HepG2 (cell line): ENCODE measurements around the gene TANGO6. TPM values are rescaled to one million over a fixed set of nuclear protein-coding genes. Genes with fewer than 3 reads are reported as not detected.
A peak's percentile ranks its signal among the peaks of the same experiment; 100 is the strongest.

Experiments
- ATAC-seq: fragments of 200-7000 bp; cut with Tn5 transposase; 3 replicates; pipeline ENCODE4 v1.9.1; 2020; ENCODE audit warnings: mild to moderate bottlenecking, moderate library complexity
- BruUV-seq: library from RNA; stranded (reverse); fragments of 400-500 nt; replicated peaks from 2 replicates; lab custom pipeline; 2021; lab: Mats Ljungman, UMichigan
- CTCF ChIA-PET: fragments of 300-600 bp; formaldehyde crosslinking; extraction: SDS; loops from one replicate; lab custom pipeline; 2021; ENCODE audit warnings: low total read pairs, inconsistent platforms, low intra/inter-chr PET ratio; lab: Yijun Ruan, JAX
- POLR2A ChIA-PET: fragments of 350-600 bp; sonication (Branson Sonifier 250); formaldehyde crosslinking; loops from one replicate; lab custom pipeline; 2020; ENCODE audit warnings: antibody characterized with exemption, inconsistent platforms; lab: Yijun Ruan, JAX
- DNase-seq: peaks from one replicate; pipeline ENCODE4 v3.0.0-alpha.2; 2015; ENCODE audit warnings: low spot score
- FAIRE-seq: peaks from 3 replicates; lab custom pipeline; 2011; peaks lifted over from hg19 to GRCh38; lab: Jason Lieb, UNC
- H2AFZ ChIP-seq: one replicate; pipeline ENCODE4 v1.6.1; 2011; ENCODE audit warnings: low read length, inconsistent platforms
- H3K27ac ChIP-seq: fragments of 300-600 bp; 3 replicates; pipeline ENCODE4 v1.8.0; 2011; ENCODE audit warnings: mixed run types, mild to moderate bottlenecking, mixed read lengths, low read length, inconsistent platforms; ENCODE audit not compliant: insufficient read depth; ENCODE audit errors: extremely low read length
- H3K27me3 ChIP-seq, 2 experiments: fragments of 200-600 bp in 1 of 2; 2 replicates in 1 of 2; 3 replicates in 1 of 2; pipeline versions ENCODE4 v1.6.0 to v1.8.0; 2011; ENCODE audit warnings: low read length in 2 of 2, mild to moderate bottlenecking in 2 of 2, moderate library complexity in 2 of 2, inconsistent platforms in 1 of 2; ENCODE audit not compliant: insufficient read depth in 2 of 2, control insufficient read depth in 1 of 2
- H3K36me3 ChIP-seq, 2 experiments: fragments of 200-600 bp in 1 of 2; replicated peaks in 1 of 2; 2 replicates in 1 of 2; 3 replicates in 1 of 2; pipeline versions ENCODE4 v1.5.1 to v1.8.0; 2011; ENCODE audit warnings: low read length in 2 of 2, inconsistent platforms in 1 of 2; ENCODE audit not compliant: insufficient read depth in 2 of 2, control insufficient read depth in 1 of 2
- H3K4me1 ChIP-seq: 2 replicates; pipeline ENCODE4 v1.5.1; 2012; ENCODE audit warnings: low read length, inconsistent platforms; ENCODE audit not compliant: insufficient read depth
- H3K4me2 ChIP-seq: 2 replicates; pipeline ENCODE4 v1.6.0; 2011; ENCODE audit warnings: low read depth, low read length, inconsistent platforms
- H3K4me3 ChIP-seq, 3 experiments: fragments of 200-600 bp in 1 of 3; sonication (generic), shearing (Covaris generic) in 1 of 3; replicated peaks in 1 of 3; 2 replicates each; pipeline ENCODE4 v1.5.1; 2011 to 2016; ENCODE audit warnings: low read length in 3 of 3, inconsistent platforms in 2 of 3, low read depth in 2 of 3, mild to moderate bottlenecking in 2 of 3, control low read depth in 1 of 3, mixed read lengths in 1 of 3; ENCODE audit not compliant: insufficient read depth in 1 of 3
- H3K79me2 ChIP-seq: one replicate; pipeline ENCODE4 v1.6.1; 2011; ENCODE audit warnings: low read length, inconsistent platforms; ENCODE audit not compliant: insufficient read depth
- H3K9ac ChIP-seq: 2 replicates; pipeline ENCODE4 v1.6.0; 2011; ENCODE audit warnings: mild to moderate bottlenecking, low read depth, low read length, inconsistent platforms; ENCODE audit not compliant: insufficient read depth
- H3K9me3 ChIP-seq: 2 replicates; pipeline ENCODE4 v1.5.1; 2012; ENCODE audit warnings: mild to moderate bottlenecking, low read length
- H4K20me1 ChIP-seq: 2 replicates; pipeline ENCODE4 v1.6.0; 2011; ENCODE audit warnings: inconsistent platforms, mild to moderate bottlenecking, low read length, moderate library complexity; ENCODE audit not compliant: insufficient read depth
- HNRNPH1 ChIP-seq: fragments of 200-400 bp; formaldehyde crosslinking; optimal IDR thresholded peaks from 2 replicates; pipeline ENCODE3; 2017; ENCODE audit warnings: mild to moderate bottlenecking, low read depth, low read length
- HNRNPK ChIP-seq: fragments of 200-400 bp; formaldehyde crosslinking; IDR thresholded peaks from 2 replicates; pipeline ENCODE4 v1.6.1; 2018; ENCODE audit warnings: low read length, low read depth, moderate library complexity, mild to moderate bottlenecking; ENCODE audit not compliant: poor library complexity, severe bottlenecking
- TCF12 ChIP-seq, 2 experiments: fragments of 450-650 bp in 1 of 2; sonication (generic) in 1 of 2; formaldehyde crosslinking in 1 of 2; IDR thresholded peaks; 2 replicates each; pipeline versions ENCODE4 v1.6.1 to v1.8.0; 2017 to 2022; ENCODE audit warnings: antibody characterized with exemption in 1 of 2, mild to moderate bottlenecking in 1 of 2, missing genetic modification reagents in 1 of 2, moderate library complexity in 1 of 2
- WGBS: methylation state at CpG from one replicate; pipeline ENCODE4 v1.1.6; 2017; ENCODE audit warnings: low lambda C conversion rate; 5-methylcytosine and 5-hydroxymethylcytosine counted together
- in situ Hi-C: cut with HindIII; loops from 2 replicates; pipeline ENCODE4 v1.10.0; 2017; ENCODE audit warnings: low pct_unique_long_range_greater_than_20kb; ENCODE audit not compliant: extremely low pct_ligation_motif_present
- intact Hi-C: fragments of 100-400 bp; cut with micrococcal nuclease; formaldehyde crosslinking; loops from one replicate; pipeline ENCODE4 v1.10.0; 2022; ENCODE audit not compliant: unreplicated experiment
- polyA plus RNA-seq, 8 experiments: library from polyadenylated mRNA; depleted of rRNA in 3 of 8; stranded (reverse) in 7 of 8; unstranded in 1 of 8; fragments of >200 nt; fragmentation: Illumina TruSeq in 4 of 8; extraction: Trizol in 4 of 8; gene quantifications; 2 replicates each; pipeline versions ENCODE4 v1.2.1 to v1.2.3, GENCODE V29; 2011 to 2016; ENCODE audit warnings: low read depth in 4 of 8, missing spikeins in 1 of 8, mixed read lengths in 1 of 8; ENCODE audit not compliant: insufficient read depth in 1 of 8
- total RNA-seq, 5 experiments: library from RNA; depleted of rRNA; stranded (reverse); fragments of >200 nt; fragmentation: Illumina TruSeq; extraction: Trizol; gene quantifications; 2 replicates each; pipeline ENCODE4 v1.2.3, GENCODE V29; 2016; ENCODE audit warnings: low read depth in 1 of 5

Gene TANGO6
- total and polyA plus RNA-seq, 2 of the 13 experiments (the other 11 are each of a cell fraction or from before 2014, with no cell fraction given), result 7.2 to 13.3 TPM

DNA sequence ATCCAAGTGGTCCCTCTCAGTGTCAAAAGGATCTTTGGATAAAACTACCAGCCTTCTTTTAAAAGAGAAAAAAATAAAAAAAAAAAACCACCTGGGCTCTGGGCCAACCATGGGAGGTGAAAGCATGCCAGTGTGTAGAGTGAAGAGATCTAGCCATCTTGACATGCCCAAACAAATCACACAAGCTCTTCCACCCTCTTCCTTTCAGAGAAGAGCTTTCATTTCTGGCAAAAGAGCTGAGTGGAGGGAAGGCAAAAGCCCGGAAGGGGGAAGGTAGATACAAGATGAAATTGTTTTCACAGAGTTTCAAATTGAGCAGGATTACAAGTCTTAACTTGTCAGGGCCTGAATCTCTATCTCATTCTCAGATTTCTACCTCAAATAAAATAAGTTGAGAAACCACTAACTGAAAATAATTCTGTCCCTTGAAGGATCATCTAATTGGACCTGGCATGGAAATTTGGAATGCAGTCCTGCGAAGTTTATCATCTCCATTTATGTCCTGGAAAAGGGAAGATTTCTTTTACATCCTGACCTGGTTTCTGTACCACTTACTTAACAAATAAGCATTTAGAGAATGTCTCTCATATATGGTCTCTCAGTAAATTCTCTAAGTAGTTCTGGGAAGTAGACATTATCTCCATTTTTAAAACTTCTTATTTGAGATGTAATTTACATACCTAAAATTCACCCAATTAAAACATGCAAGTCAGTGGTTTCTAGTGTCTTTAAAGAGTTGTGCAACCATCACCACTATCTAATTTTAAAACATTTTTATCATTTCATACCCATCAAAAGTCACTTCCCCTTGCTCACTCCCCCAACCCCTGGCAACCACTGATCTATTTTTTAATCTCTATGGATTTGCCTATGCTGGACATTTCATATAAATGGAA is 93.7 kb downstream of the TANGO6 start:
- in situ Hi-C loops (no loop called here), intact Hi-C loops (no loop called here)
- FAIRE-seq (no peak), ATAC-seq (no peak), DNase-seq (no peak)
- no peaks in the 10 kb centered on the region for H3K27me3 ChIP-seq
- TF ChIP-seq TCF12 (IDR thresholded peaks at IDR 0.05), result no peak
- TF ChIP-seq TCF12 (CRISPR knock-in tag; IDR thresholded peaks at IDR 0.05), result no peak
- ChIA-PET POLR2A (no interaction called here), CTCF (no interaction called here)
- H4K20me1 ChIP-seq, result no peaks in the 10 kb centered on the region
- no peak overlapping the region for H3K4me2 ChIP-seq
- no peak overlapping the region for H3K4me3 ChIP-seq
- H3K27ac ChIP-seq, result no peak overlapping the region
- H3K79me2 ChIP-seq, result no peaks in the 10 kb centered on the region
- no peak overlapping the region for H3K9ac ChIP-seq
- BruUV-seq, result no TSS peak
- H3K36me3 ChIP-seq, result peaks cover 0 to 3% of the 10 kb centered on the region in 2 experiments; a peak in 3 of 5 replicates
- H2AFZ ChIP-seq, result no peak overlapping the region
- H3K9me3 ChIP-seq, result no peaks in the 10 kb centered on the region
- WGBS, result 93% methylated on average over 2 of the region's 2 CpGs
- H3K4me1 ChIP-seq, result no peaks in the 10 kb centered on the region

DNA sequence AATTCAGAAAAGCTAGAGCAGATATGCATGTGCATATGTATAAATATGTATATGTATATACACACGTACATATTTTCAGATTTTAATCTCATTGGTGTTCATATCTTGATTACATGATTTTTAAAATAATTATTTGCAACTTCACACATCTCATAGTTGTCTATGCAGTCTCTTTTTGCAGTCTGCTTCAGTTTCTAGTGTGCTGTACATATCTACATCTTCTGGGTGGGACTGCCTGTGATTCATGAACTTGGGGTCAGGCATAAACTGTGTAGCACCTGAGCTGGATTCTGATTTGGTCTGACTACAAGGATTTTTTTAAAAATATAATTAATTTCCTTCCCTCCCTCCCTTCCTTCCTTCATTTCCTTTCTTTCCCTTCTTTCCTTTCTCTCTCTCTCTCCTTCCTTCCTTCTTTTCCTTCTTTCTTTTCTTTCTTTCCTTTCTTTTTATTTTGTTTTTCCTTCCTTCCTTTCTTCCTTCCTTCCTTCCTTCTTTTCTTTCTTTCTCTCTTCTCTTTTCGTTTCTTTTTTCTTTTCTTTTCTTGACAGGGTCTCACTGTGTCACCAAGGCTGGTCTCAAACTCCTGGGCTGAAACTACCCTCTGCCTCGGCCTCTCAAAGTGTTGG is 96.5 kb downstream of the TANGO6 start:
- no peak for ATAC-seq
- intact Hi-C loops, result no loop called here
- H3K9me3 ChIP-seq, result peaks cover 10% of the 10 kb centered on the region
- DNase-seq, result no peak
- TF ChIP-seq HNRNPH1 (no peak), HNRNPK (peak; percentile 17)
- TF ChIP-seq, all 625 proteins: peak for 1
- CTCF ChIA-PET, result no interaction called here
- Histone ChIP-seq H3K9ac (no peak overlapping the region), H3K27me3 (no peaks in the 10 kb centered on the region), H3K27ac (no peak overlapping the region), H3K36me3 (no peaks in the 10 kb centered on the region; a peak in 2 of 5 replicates), H2AFZ (no peak overlapping the region), H3K4me2 (no peak overlapping the region), H3K4me1 (no peaks in the 10 kb centered on the region), H4K20me1 (no peaks in the 10 kb centered on the region), H3K4me3 (no peak overlapping the region), H3K79me2 (no peaks in the 10 kb centered on the region)
- no TSS peak for BruUV-seq
- POLR2A ChIA-PET, result no interaction called here
- in situ Hi-C loops, result no loop called here
- no peak for FAIRE-seq
- WGBS, result 83% methylated on average over 3 of the region's 3 CpGs
